ENCODE results near the gene OGFR. TPM values are rescaled to one million over a fixed set of nuclear protein-coding genes. Genes with fewer than 3 reads are reported as not detected.
A peak's percentile ranks its signal among the peaks of the same experiment; 100 is the strongest.

OGFR gene
- total and polyA plus RNA-seq, 2 donors (not counting 3 experiments of a cell fraction or from before 2014, with no cell fraction given) = 30.8 to 44.0 TPM

DNA sequence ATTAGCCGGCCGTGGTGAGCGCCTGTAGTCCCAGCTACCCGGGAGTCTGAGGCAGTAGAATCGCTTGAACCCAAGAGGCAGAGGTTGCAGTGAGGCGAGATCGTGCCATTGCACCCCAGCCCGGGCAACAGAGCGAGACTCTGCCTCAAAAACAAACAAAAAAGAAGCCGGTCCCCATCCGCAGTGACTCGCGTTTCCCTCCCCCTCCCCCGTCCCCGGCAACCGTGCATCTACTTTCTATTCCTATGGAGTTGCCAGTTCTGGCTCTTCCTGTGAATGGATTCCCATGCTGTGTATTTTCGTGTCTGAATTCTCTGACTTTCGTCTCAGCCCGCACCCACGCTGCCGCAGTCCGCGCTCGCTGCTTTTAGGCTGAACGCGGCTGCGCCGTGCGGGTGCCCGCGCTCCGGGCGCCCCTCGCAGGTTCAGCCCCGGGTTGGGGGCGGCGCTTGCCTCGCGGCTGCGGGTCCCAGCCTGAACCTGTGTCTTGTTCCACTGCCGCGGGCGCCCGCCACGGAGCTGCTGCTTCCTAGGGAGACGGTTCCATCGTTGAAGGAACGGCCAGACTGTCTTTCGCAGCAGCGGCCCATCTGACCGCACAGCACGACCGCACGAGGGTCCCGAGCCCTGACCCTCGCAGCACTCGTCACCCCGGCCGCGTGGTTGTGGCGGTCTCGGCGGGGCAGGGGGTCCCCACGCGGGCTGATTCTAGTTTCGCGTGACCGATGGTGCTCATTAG, 9.4 kb upstream of the OGFR start:
- Histone ChIP-seq H3K79me2 (ENCODE audit: control insufficient read depth, insufficient read depth, low read length) (peaks cover 14% of the 10 kb centered on the region), H2AFZ (ENCODE audit: low read depth, low read length) (peak overlapping the region; percentile 94), H3K4me1 (ENCODE audit: control insufficient read depth, extremely low read depth, insufficient read depth, low read length) (peaks cover 25% of the 10 kb centered on the region), H3K4me3 (replicated peaks in 1 of 3; ENCODE audit: insufficient read depth in 1 of 3, low read depth in 1 of 3, low read length in 3 of 3) (peak overlapping the region; percentile 4 to 60 (median 43)), H3K9me3 (replicated peaks; ENCODE audit: control insufficient read depth, insufficient read depth, low read length) (no peaks in the 10 kb centered on the region), H3K27ac (ENCODE audit: insufficient read depth, low read depth, low read length) (peak overlapping the region; percentile 72), H3K9me1 (replicated peaks; ENCODE audit: control insufficient read depth, extremely low read depth, insufficient read depth, low read length) (no peaks in the 10 kb centered on the region), H3K9ac (replicated peaks; ENCODE audit: extremely low read depth, insufficient read depth, low read length) (peak overlapping the region; percentile 55), H3K27me3 (ENCODE audit: control insufficient read depth in 2 of 2, insufficient read depth in 2 of 2, low read length in 2 of 2) (no peaks in the 10 kb centered on the region), H4K20me1 (replicated peaks; ENCODE audit: control insufficient read depth, extremely low read depth, insufficient read depth, low read length) (no peaks in the 10 kb centered on the region), H3K4me2 (ENCODE audit: insufficient read depth, low read length) (peak overlapping the region; percentile 77), H3K36me3 (ENCODE audit: control insufficient read depth in 2 of 2, extremely low read depth in 1 of 2, insufficient read depth in 2 of 2, low read length in 2 of 2) (peaks cover 8 to 9% of the 10 kb centered on the region in 2 experiments)
- dilution Hi-C loops (cut with MboI; ENCODE audit: extremely low pct_ligation_motif_present, low sequenced_read_pairs) = no loop called here
- FAIRE-seq (peak; percentile 82), DNase-seq (ENCODE audit: low read depth, low spot score) (peak; percentile 66)
- CTCF ChIA-PET = interaction anchor here (1.1 to 1.9 kb wide), 9 partner anchors 13 to 214 kb away, joined by 3 to 24 read pairs (median 6); partner anchors contain the start of gene NTSR1
- TF ChIP-seq, protein P1, sequence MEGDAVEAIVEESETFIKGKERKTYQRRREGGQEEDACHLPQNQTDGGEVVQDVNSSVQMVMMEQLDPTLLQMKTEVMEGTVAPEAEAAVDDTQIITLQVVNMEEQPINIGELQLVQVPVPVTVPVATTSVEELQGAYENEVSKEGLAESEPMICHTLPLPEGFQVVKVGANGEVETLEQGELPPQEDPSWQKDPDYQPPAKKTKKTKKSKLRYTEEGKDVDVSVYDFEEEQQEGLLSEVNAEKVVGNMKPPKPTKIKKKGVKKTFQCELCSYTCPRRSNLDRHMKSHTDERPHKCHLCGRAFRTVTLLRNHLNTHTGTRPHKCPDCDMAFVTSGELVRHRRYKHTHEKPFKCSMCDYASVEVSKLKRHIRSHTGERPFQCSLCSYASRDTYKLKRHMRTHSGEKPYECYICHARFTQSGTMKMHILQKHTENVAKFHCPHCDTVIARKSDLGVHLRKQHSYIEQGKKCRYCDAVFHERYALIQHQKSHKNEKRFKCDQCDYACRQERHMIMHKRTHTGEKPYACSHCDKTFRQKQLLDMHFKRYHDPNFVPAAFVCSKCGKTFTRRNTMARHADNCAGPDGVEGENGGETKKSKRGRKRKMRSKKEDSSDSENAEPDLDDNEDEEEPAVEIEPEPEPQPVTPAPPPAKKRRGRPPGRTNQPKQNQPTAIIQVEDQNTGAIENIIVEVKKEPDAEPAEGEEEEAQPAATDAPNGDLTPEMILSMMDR (IDR thresholded peaks at IDR 0.05; ENCODE audit: extremely low read depth in 1 of 2, insufficient read depth in 1 of 2, low read depth in 1 of 2, low read length in 2 of 2) = no peak
- TF ChIP-seq GATA2 (IDR thresholded peaks at IDR 0.05; ENCODE audit: insufficient read depth, insufficient read length, low read depth, low read length) = no peak
- no peak for TF ChIP-seq FOS (IDR thresholded peaks at IDR 0.05; ENCODE audit: borderline replicate concordance, insufficient read depth, low read length)
- no peak for TF ChIP-seq MYC (IDR thresholded peaks at IDR 0.05; ENCODE audit: low read depth, low read length)
- peak; percentile 14 for TF ChIP-seq POLR2AphosphoS5 (IDR thresholded peaks at IDR 0.05; ENCODE audit: insufficient read depth, low read depth, low read length)
- TF ChIP-seq JUN (IDR thresholded peaks at IDR 0.05; ENCODE audit: borderline replicate concordance, insufficient read depth, insufficient read length, low read depth) = no peak
- POLR2A ChIA-PET = no interaction called here
- intact Hi-C loops (cut with micrococcal nuclease) = loop anchor here (10.0 kb wide), 1 partner anchor 490 kb away; the partner anchor contains the start of gene ADRM1
- no TSS peak for BruUV-seq (replicated peaks)
